Thyroid gland (tissue), 4 donors: Measurements from ENCODE around the gene CCM2.

Experiments
- CTCF ChIP-seq, 6 experiments: fragments of 200-600 bp in 3 of 6; fragments of 450-650 bp in 3 of 6; sonication (generic) in 3 of 6; IDR thresholded peaks; one replicate each; pipeline ENCODE4 v1.5.1; 2016 to 2019; ENCODE audit warnings: antibody characterized with exemption in 6 of 6, mild to moderate bottlenecking in 2 of 6, inconsistent platforms in 1 of 6, moderate library complexity in 1 of 6
- POLR2A ChIP-seq, 2 donors: fragments of 450-650 bp; IDR thresholded peaks; one replicate each; pipeline ENCODE4 v1.6.1; 2017; ENCODE audit warnings: antibody characterized with exemption in 2 of 2, mild to moderate bottlenecking in 2 of 2, moderate library complexity in 1 of 2

- no peak for TF ChIP-seq CTCF (IDR thresholded peaks at IDR 0.05)
- no peak for TF ChIP-seq POLR2A (IDR thresholded peaks at IDR 0.05)
These were observed 88.2 kb downstream of the CCM2 start for GRCh38 chr7:45088146-45088701.
